ENCODE results near the gene FLII. TPM values are rescaled to one million over a fixed set of nuclear protein-coding genes. Genes with fewer than 3 reads are reported as not detected.

The FLII gene
- total RNA-seq, 1 experiment from 2014 or later, result 169 TPM

DNA sequence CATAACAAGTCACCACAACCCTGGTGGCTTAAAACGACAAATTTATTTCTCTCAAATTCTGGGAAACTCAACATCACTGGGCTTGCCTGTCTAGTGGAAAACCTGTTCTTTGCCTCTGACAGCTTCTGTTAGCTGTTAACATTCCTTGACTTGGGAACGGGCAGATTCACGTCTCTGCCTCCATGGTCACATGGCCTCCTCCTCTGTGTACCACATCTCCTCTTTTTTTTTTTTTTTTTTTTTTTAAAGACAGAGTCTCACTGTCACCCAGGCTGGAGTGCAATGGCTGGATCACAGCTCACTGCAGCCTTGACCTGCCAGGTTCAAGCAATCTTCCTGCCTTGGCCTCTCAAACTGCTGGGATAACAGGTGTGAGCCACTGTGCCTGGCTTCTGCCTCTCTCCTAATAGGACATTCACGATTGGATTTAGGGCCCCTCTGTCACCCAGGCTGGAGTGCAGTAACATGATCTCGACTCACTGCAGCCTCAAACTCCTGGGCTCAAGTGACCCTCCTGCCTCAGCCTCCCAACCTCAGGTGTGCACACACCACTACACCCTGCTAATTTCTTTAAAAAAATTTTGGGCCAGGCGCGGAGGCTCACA, 44.8 kb downstream of the FLII start:
- Histone ChIP-seq H3K36me3 (ENCODE audit: insufficient read depth, low read length, poor library complexity, severe bottlenecking) (peaks cover 17% of the 10 kb centered on the region), H3K4me3 (ENCODE audit: low read depth, low read length, poor library complexity, severe bottlenecking) (no peak overlapping the region), H3K27me3 (replicated peaks; ENCODE audit: insufficient read depth, low read depth, low read length, poor library complexity) (no peaks in the 10 kb centered on the region), H3K4me1 (ENCODE audit: insufficient read depth, low read length, poor library complexity, severe bottlenecking) (no peaks in the 10 kb centered on the region), H3K9me3 (ENCODE audit: low read depth, low read length, poor library complexity, severe bottlenecking) (no peaks in the 10 kb centered on the region), H3K27ac (ENCODE audit: low read depth, low read length, poor library complexity, severe bottlenecking) (no peak overlapping the region)
- CTCF ChIA-PET, result interaction anchor here (0.7 kb wide), 1 partner anchor 68 kb away, joined by 4 read pairs; no protein-coding TSS in a partner anchor
- no peak for DNase-seq (ENCODE audit: low spot score)
- POLR2A ChIA-PET (ENCODE audit: low non-redundant PET), result no interaction called here
- intact Hi-C loops (cut with micrococcal nuclease; ENCODE audit: unreplicated experiment), result no loop called here
- TF ChIP-seq, protein P1, sequence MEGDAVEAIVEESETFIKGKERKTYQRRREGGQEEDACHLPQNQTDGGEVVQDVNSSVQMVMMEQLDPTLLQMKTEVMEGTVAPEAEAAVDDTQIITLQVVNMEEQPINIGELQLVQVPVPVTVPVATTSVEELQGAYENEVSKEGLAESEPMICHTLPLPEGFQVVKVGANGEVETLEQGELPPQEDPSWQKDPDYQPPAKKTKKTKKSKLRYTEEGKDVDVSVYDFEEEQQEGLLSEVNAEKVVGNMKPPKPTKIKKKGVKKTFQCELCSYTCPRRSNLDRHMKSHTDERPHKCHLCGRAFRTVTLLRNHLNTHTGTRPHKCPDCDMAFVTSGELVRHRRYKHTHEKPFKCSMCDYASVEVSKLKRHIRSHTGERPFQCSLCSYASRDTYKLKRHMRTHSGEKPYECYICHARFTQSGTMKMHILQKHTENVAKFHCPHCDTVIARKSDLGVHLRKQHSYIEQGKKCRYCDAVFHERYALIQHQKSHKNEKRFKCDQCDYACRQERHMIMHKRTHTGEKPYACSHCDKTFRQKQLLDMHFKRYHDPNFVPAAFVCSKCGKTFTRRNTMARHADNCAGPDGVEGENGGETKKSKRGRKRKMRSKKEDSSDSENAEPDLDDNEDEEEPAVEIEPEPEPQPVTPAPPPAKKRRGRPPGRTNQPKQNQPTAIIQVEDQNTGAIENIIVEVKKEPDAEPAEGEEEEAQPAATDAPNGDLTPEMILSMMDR (conservative IDR thresholded peaks at IDR 0.05; ENCODE audit: low read depth, low read length), result no peak
- TF ChIP-seq EZH2 (IDR thresholded peaks at IDR 0.05; ENCODE audit: borderline replicate concordance, low read depth, low read length, poor library complexity, severe bottlenecking), result no peak
- BruUV-seq (replicated peaks), result no TSS peak

DNA sequence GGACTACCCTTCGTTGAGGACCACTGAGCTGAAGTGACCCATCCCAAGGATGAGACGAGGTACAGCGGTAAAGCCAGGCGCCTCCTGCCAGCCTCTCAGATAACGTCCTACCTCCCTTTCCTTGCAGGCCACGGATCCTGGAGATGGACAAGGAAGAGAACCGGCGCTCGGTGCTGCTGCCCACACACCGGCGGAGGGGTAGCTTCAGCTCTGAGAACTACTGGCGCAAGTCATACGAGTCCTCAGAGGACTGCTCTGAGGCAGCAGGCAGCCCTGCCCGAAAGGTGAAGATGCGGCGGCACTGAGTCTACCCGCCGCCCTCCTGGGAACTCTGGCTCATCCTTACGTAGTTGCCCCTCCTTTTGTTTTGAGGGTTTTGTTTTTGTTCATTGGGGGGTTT, 50.4 kb downstream of the FLII start:
- BruUV-seq (replicated peaks), result no TSS peak
- no peak for DNase-seq (ENCODE audit: low spot score)
- Histone ChIP-seq H3K4me3 (ENCODE audit: low read depth, low read length, poor library complexity, severe bottlenecking) (no peak overlapping the region), H3K27me3 (replicated peaks; ENCODE audit: insufficient read depth, low read depth, low read length, poor library complexity) (no peaks in the 10 kb centered on the region), H3K4me1 (ENCODE audit: insufficient read depth, low read length, poor library complexity, severe bottlenecking) (no peaks in the 10 kb centered on the region), H3K9me3 (ENCODE audit: low read depth, low read length, poor library complexity, severe bottlenecking) (no peaks in the 10 kb centered on the region), H3K27ac (ENCODE audit: low read depth, low read length, poor library complexity, severe bottlenecking) (no peak overlapping the region), H3K36me3 (ENCODE audit: insufficient read depth, low read length, poor library complexity, severe bottlenecking) (peaks cover 50% of the 10 kb centered on the region)
- intact Hi-C loops (cut with micrococcal nuclease; ENCODE audit: unreplicated experiment), result no loop called here
- TF ChIP-seq, protein P1 (conservative IDR thresholded peaks at IDR 0.05; ENCODE audit: low read depth, low read length), result no peak
- no peak for TF ChIP-seq EZH2 (IDR thresholded peaks at IDR 0.05; ENCODE audit: borderline replicate concordance, low read depth, low read length, poor library complexity, severe bottlenecking)
- CTCF ChIA-PET, result no interaction called here
- POLR2A ChIA-PET (ENCODE audit: low non-redundant PET), result no interaction called here

DNA sequence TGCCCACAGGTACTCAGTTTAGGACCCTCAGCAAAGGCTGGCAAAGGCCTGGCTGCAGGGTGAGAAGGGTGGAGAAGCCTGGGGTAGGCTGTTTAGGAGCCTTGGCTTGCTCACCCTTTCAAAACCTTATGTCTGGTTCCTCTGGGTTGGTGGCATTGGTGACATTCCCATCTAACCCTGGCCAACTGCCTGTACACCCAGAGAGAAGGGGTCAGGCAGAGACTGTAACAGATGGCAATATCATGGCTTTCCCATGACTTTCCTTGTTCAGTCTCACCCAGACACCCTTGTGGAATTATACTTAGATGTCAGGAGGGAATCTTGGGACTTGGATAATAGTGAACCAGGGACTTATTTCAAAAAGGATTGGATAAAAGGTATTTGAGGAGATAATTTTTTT, 51.6 kb downstream of the FLII start:
- Histone ChIP-seq H3K4me3 (ENCODE audit: low read depth, low read length, poor library complexity, severe bottlenecking) (no peak overlapping the region), H3K9me3 (ENCODE audit: low read depth, low read length, poor library complexity, severe bottlenecking) (no peaks in the 10 kb centered on the region), H3K27me3 (replicated peaks; ENCODE audit: insufficient read depth, low read depth, low read length, poor library complexity) (no peaks in the 10 kb centered on the region), H3K27ac (ENCODE audit: low read depth, low read length, poor library complexity, severe bottlenecking) (no peak overlapping the region), H3K4me1 (ENCODE audit: insufficient read depth, low read length, poor library complexity, severe bottlenecking) (no peaks in the 10 kb centered on the region), H3K36me3 (ENCODE audit: insufficient read depth, low read length, poor library complexity, severe bottlenecking) (peaks cover 50% of the 10 kb centered on the region)
- no peak for DNase-seq (ENCODE audit: low spot score)
- TF ChIP-seq, protein P1 (conservative IDR thresholded peaks at IDR 0.05; ENCODE audit: low read depth, low read length), result no peak
- no peak for TF ChIP-seq EZH2 (IDR thresholded peaks at IDR 0.05; ENCODE audit: borderline replicate concordance, low read depth, low read length, poor library complexity, severe bottlenecking)
- intact Hi-C loops (cut with micrococcal nuclease; ENCODE audit: unreplicated experiment), result no loop called here
- ChIA-PET POLR2A (ENCODE audit: low non-redundant PET) (no interaction called here), CTCF (no interaction called here)
- BruUV-seq (replicated peaks), result no TSS peak

Measured in A673 (cell line).